HUDEP-2 (cell line): ENCODE data around the gene RPS6KC1.
A peak's percentile ranks its signal among the peaks of the same experiment; 100 is the strongest.
"Not testable (repeated sequence)": the region's sequence is repeated elsewhere in the genome, so short reads cannot be mapped to it uniquely, and the experiment has no call there.

Experiments
- DNase-seq, 76 experiments: peaks; one replicate each; lab custom pipeline; 2025; ENCODE audit not compliant: unreplicated experiment in 76 of 76; lab: John Stamatoyannopoulos, UW

Gene RPS6KC1

GRCh38 chr1:213136190-213136917 lies 85.3 kb downstream of the RPS6KC1 start:
- no peak for DNase-seq

- no peak for DNase-seq
Measured at GRCh38 chr1:213138391-213138790, 87.3 kb downstream of the RPS6KC1 start.

- DNase-seq = no peak
Measured at GRCh38 chr1:213138892-213139291, 87.9 kb downstream of the RPS6KC1 start.

- no peak for DNase-seq
Measured at GRCh38 chr1:213148905-213149304, 97.9 kb downstream of the RPS6KC1 start.

- not testable (repeated sequence) for DNase-seq
Measured at GRCh38 chr1:213150090-213150489, 99.0 kb downstream of the RPS6KC1 start.

- DNase-seq = peak in 15 of 76 experiments; percentile 1 to 39 (median 7)
Measured at GRCh38 chr1:213154056-213154685, 103.1 kb downstream of the RPS6KC1 start.

GRCh38 chr1:213159376-213159775 lies 108.3 kb downstream of the RPS6KC1 start:
- DNase-seq = no peak

- DNase-seq = not testable (repeated sequence)
Measured at GRCh38 chr1:213160442-213160841, 109.4 kb downstream of the RPS6KC1 start.

- no peak for DNase-seq
Measured at GRCh38 chr1:213162338-213162737, 111.3 kb downstream of the RPS6KC1 start.

- no peak for DNase-seq
Measured at GRCh38 chr1:213162862-213163261, 111.8 kb downstream of the RPS6KC1 start.

- no peak for DNase-seq
Measured at GRCh38 chr1:213163278-213163711, 112.3 kb downstream of the RPS6KC1 start.

GRCh38 chr1:213164561-213164960 lies 113.5 kb downstream of the RPS6KC1 start:
- no peak for DNase-seq

- no peak for DNase-seq
Measured at GRCh38 chr1:213166852-213167251, 115.8 kb downstream of the RPS6KC1 start.

GRCh38 chr1:213171711-213172110 lies 120.7 kb downstream of the RPS6KC1 start:
- no peak for DNase-seq

GRCh38 chr1:213176341-213176740 lies 125.3 kb downstream of the RPS6KC1 start:
- DNase-seq = no peak

GRCh38 chr1:213179784-213180183 lies 128.7 kb downstream of the RPS6KC1 start:
- no peak for DNase-seq

GRCh38 chr1:213180833-213181232 lies 129.8 kb downstream of the RPS6KC1 start:
- no peak for DNase-seq

GRCh38 chr1:213183036-213183672 lies 132.1 kb downstream of the RPS6KC1 start:
- no peak for DNase-seq

- no peak for DNase-seq
Measured at GRCh38 chr1:213186168-213186567, 135.1 kb downstream of the RPS6KC1 start.

GRCh38 chr1:213192026-213192425 lies 141.0 kb downstream of the RPS6KC1 start:
- DNase-seq = no peak

- DNase-seq = no peak
Measured at GRCh38 chr1:213194383-213194782, 143.3 kb downstream of the RPS6KC1 start.

- no peak for DNase-seq
Measured at GRCh38 chr1:213194855-213195254, 143.8 kb downstream of the RPS6KC1 start.
